Measurements from ENCODE around the gene KLHL29. TPM values are rescaled to one million over a fixed set of nuclear protein-coding genes. Genes with fewer than 3 reads are reported as not detected.

Gene KLHL29
- polyA plus RNA-seq, 3 donors = 1.4 to 10.2 (median 4.6) TPM

DNA sequence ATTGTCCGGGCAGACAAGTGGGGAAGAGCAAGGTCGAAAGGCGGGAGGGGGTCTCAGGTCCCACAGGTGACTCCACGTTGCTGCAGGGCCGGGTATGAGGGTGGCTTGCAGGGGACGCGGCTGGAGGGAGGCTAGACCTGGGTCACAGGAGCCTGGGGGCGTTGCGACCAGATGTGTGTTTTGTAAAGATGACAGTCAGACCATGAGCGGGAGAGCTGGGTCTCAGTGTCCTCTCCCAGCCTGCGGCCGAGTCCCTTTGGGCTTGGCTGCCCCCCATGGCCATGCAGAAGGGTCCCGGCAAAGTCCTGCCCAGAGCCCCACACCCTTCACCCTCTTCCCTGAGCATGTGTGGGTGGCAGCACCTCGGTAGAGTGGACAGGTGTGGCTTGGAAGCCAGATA lies 302.7 kb downstream of the KLHL29 start:
- no peak overlapping the region for H3K27ac ChIP-seq (ENCODE audit: low read depth, low read length)
- WGBS, 3 donors = 92 to 94% (median 93%) methylated on average over 14 of the region's 14 CpGs

DNA sequence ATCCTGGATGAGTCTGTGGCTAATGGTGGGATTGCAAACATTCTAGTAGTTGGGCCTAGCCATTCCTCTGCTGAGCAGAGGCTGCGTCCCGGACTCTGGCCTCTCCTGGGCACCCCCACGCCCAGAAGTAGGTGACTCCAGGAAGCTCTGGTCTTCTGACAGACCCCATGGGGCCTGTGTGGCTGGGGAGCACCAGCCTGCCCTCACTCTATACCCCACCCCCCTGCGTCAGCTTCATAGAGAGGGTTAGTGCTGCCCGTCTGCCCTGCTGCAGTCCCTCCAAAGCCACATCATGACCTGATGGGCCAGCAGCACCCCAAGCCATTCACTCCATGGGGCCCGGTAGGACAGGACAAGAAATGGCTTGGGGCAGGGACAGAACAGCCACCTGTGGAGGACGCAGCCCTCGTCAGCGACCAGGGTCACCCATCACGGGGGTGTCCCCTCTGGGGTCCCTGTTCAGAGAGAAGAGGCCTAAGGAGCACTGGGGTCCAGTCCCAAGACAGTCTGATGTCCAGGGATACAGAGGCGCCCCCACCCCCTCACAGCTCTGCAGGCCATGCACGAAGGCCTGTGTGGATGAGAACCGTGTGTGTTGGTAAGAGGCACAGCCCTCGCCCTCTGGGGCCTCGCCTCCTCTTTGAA lies 303.6 kb downstream of the KLHL29 start:
- H3K27ac ChIP-seq (ENCODE audit: low read depth, low read length) = no peak overlapping the region
- WGBS, 3 donors = 89 to 94% (median 89%) methylated on average over 13 to 15 of the region's 15 CpGs

DNA sequence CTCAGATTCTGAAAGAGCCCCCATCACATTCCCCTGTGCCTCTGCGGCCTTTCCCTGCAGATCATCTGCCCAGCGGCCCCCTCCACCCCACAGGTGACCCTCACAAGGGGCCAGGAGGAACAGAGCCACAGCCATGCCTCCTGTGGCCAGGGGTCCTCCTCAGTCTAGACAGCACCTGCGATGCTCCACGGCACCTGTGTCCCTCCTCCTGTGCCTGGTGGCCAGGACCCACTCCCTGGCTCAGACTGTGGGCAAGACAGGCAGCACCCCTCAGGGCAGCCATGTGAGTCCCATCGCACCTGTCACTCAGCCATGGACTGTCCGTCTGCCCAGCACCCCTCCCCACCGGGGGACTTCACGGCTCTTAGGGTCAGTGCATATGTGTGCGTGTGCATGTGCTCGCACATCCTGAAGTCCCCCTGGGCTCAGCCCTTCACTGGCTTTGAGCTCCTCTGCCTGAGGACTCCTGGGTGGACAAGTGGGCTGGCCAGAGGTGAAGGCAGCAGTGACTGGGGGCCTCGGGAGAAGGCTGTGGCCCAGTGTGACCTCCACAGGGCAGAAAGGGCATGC lies 304.2 kb downstream of the KLHL29 start:
- H3K27ac ChIP-seq (ENCODE audit: low read depth, low read length) = no peak overlapping the region
- 82 to 89% (median 84%) methylated on average over 11 of the region's 11 CpGs for WGBS, 3 donors

DNA sequence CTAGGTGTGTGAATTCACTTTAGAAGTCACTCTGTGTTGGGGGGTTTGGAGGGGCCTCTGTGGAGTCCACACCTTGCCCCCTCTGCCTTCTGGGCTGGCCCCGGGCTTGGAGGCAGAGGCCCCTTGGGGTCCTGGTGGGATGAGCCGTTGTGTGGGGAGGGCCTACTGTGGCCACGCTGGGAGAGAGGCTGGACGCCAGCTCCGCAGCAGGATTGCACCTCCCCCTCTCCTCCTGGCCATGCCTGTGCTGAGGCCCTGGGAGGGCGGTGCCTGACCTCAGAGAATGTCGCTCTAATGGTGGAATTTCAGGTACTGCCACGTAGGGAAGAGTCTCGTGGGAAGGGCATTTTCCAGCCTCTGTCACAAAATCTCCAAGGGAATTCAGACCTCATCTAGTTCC lies 304.9 kb downstream of the KLHL29 start:
- 82 to 85% (median 82%) methylated on average over 9 of the region's 9 CpGs for WGBS, 3 donors

GRCh38 chr2:23690421-23691105 lies 305.6 kb downstream of the KLHL29 start:
- no peak overlapping the region for H3K27ac ChIP-seq (ENCODE audit: low read depth, low read length)
- WGBS, 3 donors = 81 to 84% (median 82%) methylated on average over 29 to 31 of the region's 31 CpGs

More for the DNA sequence above, 304.9 kb downstream of the KLHL29 start:
- no peak overlapping the region for H3K27ac ChIP-seq (ENCODE audit: low read depth, low read length)

DNA sequence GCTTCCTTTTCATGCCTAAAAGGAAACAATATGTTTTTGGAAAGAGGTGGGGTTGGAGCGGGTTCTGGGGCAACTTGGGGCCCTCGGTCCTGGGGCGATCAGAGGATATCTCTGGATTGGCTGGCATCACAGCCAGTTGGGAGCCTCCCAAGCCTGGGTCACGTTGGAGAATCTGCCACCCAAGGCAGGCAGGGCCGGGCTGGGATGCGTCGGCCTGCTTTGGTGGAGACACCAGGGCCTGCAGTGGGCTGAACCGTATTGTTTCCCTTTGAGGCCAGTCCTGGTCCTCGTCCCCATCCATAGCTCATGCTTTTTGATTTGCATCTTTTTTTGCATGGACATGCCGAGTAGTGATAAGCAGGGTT lies 306.1 kb downstream of the KLHL29 start:
- H3K27ac ChIP-seq (ENCODE audit: low read depth, low read length) = no peak overlapping the region
- 90 to 92% (median 91%) methylated on average over 10 of the region's 10 CpGs for WGBS, 3 donors

DNA sequence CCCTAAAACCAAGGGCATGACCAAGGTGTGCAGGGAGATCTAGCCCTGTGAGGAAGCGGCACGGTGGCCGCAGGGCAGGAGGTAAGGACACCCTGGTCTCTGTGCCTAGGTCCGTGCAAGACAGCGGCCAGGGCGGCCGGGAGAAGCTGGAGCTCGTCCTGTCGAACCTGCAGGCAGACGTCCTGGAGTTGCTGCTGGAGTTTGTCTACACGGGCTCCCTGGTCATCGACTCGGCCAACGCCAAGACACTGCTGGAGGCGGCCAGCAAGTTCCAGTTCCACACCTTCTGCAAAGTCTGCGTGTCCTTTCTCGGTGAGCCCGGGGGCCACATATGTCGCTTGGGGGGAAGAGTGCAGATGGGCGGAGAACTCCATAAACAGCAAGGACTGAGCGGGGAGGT lies 306.6 kb downstream of the KLHL29 start:
- no peak overlapping the region for H3K27ac ChIP-seq (ENCODE audit: low read depth, low read length)
- WGBS, 3 donors = 95 to 97% (median 95%) methylated on average over 21 of the region's 21 CpGs

- 91 to 95% (median 94%) methylated on average over 14 of the region's 14 CpGs for WGBS, 3 donors
- H3K27ac ChIP-seq (ENCODE audit: low read depth, low read length) = no peak overlapping the region
Observed at GRCh38 chr2:23692263-23692662, 307.3 kb downstream of the KLHL29 start.

- 93 to 96% (median 94%) methylated on average over 28 of the region's 28 CpGs for WGBS, 3 donors
Observed at GRCh38 chr2:23692851-23693605, 308.0 kb downstream of the KLHL29 start.

GRCh38 chr2:23693606-23693951 lies 308.6 kb downstream of the KLHL29 start:
- H3K27ac ChIP-seq (ENCODE audit: low read depth, low read length) = no peak overlapping the region
- 96 to 98% (median 98%) methylated on average over 5 of the region's 5 CpGs for WGBS, 3 donors

More at GRCh38 chr2:23692851-23693605, 308.0 kb downstream of the KLHL29 start:
- H3K27ac ChIP-seq (ENCODE audit: low read depth, low read length) = no peak overlapping the region

GRCh38 chr2:23694058-23695045 lies 309.4 kb downstream of the KLHL29 start:
- no peak overlapping the region for H3K27ac ChIP-seq (ENCODE audit: low read depth, low read length)
- 75 to 91% (median 76%) methylated on average over 21 of the region's 21 CpGs for WGBS, 3 donors

DNA sequence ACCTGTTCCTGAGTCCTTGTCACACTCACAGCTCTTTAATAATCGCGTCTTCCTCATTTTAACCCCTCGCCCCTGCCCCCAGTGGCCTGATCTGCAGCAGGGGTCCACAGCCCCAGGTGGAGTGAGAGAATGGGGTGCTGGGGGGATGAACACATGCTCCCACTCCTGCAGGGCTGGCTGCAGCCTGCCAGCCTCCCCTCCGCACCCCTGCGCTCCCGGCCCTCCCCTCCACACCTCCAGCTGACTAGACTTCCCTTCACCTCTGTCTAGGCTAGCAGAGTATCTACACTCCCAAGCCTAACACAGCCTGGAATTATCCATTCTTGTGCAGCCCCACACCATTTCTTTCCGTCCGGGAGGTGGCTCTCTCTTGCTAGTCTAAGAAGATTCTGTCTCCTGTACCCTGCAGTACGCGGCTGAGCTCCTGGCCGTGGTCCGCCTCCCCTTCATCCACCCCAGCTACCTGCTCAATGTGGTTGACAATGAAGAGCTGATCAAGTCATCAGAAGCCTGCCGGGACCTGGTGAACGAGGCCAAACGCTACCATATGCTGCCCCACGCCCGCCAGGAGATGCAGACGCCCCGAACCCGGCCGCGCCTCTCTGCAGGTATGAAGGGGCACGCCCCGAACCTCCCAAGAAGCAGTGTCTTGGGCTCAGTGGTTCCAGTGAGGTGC lies 310.4 kb downstream of the KLHL29 start:
- 93 to 97% (median 95%) methylated on average over 24 of the region's 24 CpGs for WGBS, 3 donors
- H3K27ac ChIP-seq (ENCODE audit: low read depth, low read length) = no peak overlapping the region

- 93 to 98% (median 94%) methylated on average over 32 of the region's 32 CpGs for WGBS, 3 donors
Observed at GRCh38 chr2:23695890-23696751, 311.1 kb downstream of the KLHL29 start.

DNA sequence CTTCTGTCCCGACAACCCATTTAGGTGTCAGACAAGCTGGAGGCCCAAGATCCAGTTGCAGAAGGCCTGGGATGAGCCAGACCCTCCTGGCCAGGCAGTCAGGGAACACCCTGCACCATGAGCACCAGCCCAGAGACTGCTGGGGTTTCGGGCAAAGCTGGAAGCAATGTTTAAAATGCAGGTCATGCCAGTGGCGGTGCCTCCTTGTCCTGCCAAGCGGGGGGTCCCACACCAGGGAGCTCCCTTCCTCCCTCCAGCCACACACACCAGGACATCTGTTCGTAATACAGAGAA lies 311.7 kb downstream of the KLHL29 start:
- no peak overlapping the region for H3K27ac ChIP-seq (ENCODE audit: low read depth, low read length)
- WGBS, 3 donors = 93 to 96% (median 94%) methylated on average over 5 of the region's 5 CpGs

More at GRCh38 chr2:23695890-23696751, 311.1 kb downstream of the KLHL29 start:
- H3K27ac ChIP-seq (ENCODE audit: low read depth, low read length) = no peak overlapping the region

GRCh38 chr2:23697256-23698075 lies 312.5 kb downstream of the KLHL29 start:
- H3K27ac ChIP-seq (ENCODE audit: low read depth, low read length) = no peak overlapping the region
- WGBS, 3 donors = 71 to 79% (median 78%) methylated on average over 12 of the region's 12 CpGs

GRCh38 chr2:23698116-23698693 lies 313.2 kb downstream of the KLHL29 start:
- H3K27ac ChIP-seq (ENCODE audit: low read depth, low read length) = no peak overlapping the region
- WGBS, 3 donors = 81 to 91% (median 86%) methylated on average over 6 of the region's 6 CpGs
